HG03575 (cell line): ENCODE results near the gene TMEM81.

Experiments
- ATAC-seq: cut with Tn5 transposase; IDR thresholded peaks from one replicate; pipeline ENCODE4 v1.9.1; 2021; ENCODE audit not compliant: unreplicated experiment, insufficient number of reproducible peaks, low FRiP score; ENCODE audit errors: extremely low read depth

TMEM81 gene

GRCh38 chr1:205042911-205043806, 41.1 kb downstream of the TMEM81 start, which contains the start of gene CNTN2:
Gene CNTN2 (plus strand): TSS chr1:205043212. CDS start chr1:205053186, 9,974 bp downstream.
- no peak for ATAC-seq

DNA sequence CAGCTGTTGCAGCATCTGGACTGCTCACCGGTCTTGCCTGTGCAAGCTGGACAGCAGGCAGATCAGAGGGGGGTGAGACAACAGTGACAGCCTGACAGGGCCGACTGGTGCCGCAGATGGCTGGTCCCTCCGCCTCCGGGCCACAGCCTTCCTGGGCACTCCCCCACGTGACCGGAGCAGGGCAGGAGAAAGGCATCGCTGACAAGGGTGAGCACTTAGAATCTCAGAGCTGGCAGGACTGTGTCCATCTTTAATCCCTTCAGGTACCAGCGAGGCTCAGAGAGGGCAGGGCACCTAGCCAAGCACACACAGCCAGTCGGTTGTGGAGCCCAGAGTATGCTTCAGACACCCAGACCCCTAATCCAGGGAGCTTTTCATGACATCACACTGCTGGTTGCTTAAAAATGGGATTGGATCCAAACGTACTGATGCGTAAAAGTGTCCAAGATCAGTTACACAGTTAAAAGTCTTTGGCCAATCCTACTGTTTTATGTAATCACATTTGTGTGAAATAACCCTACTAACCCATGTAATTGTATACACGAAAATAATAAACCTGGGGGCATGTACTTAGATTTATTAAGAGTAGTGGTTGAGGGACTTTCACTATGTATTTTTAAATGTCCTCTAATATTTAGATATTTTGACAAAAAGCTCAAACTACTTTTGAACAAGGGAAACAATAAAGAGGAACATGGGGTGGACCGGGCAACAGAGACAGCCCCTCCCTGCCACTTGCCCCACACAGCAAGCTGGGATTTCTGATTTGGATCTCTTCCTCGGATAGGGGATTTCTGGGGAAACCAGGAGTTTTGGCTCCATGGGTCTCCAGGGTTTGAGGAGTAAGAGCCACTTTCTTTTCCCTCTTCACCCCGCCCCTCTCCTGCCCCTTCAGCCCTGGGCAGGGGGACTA, 42.0 kb downstream of the TMEM81 start:
- no peak for ATAC-seq

GRCh38 chr1:205041001-205041715, 43.1 kb downstream of the TMEM81 start:
- ATAC-seq, result no peak

DNA sequence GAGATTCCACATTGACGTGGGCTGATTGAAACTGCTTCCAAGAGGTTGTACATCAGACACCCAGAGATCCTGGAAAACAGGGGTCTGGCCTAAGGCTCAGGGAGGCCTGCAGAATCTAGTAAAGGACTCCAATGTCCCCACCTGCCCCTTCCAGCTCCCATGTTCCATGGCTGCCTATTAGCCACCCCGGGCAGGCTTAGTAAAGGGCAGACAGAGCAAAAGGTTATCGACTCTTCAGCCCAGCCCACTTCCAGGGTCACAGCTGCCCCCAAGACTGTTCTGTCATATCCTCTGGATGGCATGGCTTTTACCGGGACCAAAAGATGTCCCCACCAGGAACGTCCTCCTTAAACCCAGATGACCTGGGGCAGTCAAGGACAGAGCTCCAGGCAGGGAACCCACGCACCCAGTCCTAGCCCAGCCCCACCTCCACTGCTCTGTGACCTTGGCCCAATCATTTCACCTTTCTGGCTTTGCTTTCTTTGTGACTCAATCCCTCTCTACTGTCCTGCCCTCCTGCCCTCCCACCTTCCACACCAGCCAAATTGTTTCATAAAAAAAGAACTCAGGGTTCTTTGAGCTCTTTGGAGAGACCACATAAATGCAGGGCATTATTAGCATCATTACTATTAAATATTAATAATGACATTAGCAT, 46.0 kb downstream of the TMEM81 start:
- ATAC-seq, result no peak

DNA sequence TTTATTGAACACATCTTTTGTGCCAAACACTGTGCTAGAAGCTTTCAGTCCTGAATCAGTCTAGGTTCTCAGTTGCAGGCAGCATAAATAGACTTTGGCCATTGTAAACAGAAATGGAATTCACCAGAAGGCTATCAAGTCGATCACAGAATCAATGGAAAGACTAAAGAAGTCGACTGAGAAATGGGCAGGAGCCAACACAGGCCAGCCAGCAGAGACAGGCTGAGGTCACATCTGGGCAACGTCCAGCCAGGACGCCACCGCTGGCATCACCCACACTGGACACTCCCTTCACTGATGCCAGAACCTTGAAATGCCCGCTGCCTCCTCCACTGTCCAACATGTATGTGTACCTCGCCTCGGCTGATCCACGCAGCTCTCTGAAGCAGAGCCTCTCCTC, 46.7 kb downstream of the TMEM81 start:
- no peak for ATAC-seq
